ENCODE measurements around the gene ADAM8. TPM values are rescaled to one million over a fixed set of nuclear protein-coding genes. Genes with fewer than 3 reads are reported as not detected.

Gene ADAM8
- total RNA-seq, 1 donor from 2014 or later, result 3.6 TPM

DNA sequence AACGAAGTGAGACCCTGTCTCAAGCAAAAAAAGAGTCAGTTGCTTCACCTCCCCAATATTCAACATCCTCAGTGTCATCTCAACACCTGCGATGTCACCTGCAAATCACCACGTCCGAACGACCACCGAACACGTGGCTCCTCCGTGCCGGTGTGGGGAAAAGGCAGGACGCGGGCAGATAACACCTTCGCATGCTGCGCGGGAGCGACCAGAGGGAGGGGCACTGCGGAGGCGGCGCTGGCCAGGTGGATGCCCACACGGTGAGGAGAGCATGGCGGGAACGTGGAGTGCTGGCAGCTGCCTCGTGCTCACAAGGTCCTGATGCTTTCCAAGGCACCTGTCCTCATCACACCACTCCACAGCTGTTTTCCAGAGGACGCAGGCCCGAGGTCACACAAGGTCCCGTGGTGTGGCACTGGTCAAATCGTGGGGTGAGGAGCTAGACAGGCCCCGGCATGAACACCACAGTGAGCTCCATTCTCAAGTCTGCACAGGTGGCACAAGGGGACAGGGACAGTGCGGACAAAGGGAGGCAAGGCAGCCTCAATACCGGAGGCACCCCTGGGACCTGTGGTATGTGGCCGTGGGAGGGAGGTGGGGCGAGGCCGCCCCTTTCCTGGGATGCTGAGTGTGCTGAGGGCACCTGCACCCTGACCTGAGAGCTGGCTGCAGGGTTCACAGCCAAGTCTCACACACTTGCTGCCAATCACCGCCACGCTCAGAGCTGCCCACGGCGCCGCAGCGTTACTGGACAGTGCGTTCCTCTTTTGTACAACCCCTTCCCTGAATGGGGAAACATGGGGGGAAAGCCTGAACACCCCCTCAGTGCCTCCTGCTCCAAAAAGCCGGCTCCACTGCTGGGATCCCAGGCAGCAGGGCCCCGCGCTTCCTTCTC is 19.0 kb upstream of the ADAM8 start:
- no peaks in the 10 kb centered on the region for H3K27me3 Mint-ChIP-seq (ENCODE audit: low read depth)
- no peaks in the 10 kb centered on the region for H3K4me1 Mint-ChIP-seq
- DNase-seq (ENCODE audit: low read depth, low spot score), result no peak
- no peak overlapping the region for H3K27ac Mint-ChIP-seq (ENCODE audit: unreplicated experiment)
- H3K4me3 Mint-ChIP-seq, result no peak overlapping the region
- no peaks in the 10 kb centered on the region for H3K9me3 Mint-ChIP-seq
- peaks cover 5% of the 10 kb centered on the region for H3K36me3 Mint-ChIP-seq (ENCODE audit: low read depth)
- TF ChIP-seq, protein P1, sequence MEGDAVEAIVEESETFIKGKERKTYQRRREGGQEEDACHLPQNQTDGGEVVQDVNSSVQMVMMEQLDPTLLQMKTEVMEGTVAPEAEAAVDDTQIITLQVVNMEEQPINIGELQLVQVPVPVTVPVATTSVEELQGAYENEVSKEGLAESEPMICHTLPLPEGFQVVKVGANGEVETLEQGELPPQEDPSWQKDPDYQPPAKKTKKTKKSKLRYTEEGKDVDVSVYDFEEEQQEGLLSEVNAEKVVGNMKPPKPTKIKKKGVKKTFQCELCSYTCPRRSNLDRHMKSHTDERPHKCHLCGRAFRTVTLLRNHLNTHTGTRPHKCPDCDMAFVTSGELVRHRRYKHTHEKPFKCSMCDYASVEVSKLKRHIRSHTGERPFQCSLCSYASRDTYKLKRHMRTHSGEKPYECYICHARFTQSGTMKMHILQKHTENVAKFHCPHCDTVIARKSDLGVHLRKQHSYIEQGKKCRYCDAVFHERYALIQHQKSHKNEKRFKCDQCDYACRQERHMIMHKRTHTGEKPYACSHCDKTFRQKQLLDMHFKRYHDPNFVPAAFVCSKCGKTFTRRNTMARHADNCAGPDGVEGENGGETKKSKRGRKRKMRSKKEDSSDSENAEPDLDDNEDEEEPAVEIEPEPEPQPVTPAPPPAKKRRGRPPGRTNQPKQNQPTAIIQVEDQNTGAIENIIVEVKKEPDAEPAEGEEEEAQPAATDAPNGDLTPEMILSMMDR (conservative IDR thresholded peaks at IDR 0.05), result no peak

DNA sequence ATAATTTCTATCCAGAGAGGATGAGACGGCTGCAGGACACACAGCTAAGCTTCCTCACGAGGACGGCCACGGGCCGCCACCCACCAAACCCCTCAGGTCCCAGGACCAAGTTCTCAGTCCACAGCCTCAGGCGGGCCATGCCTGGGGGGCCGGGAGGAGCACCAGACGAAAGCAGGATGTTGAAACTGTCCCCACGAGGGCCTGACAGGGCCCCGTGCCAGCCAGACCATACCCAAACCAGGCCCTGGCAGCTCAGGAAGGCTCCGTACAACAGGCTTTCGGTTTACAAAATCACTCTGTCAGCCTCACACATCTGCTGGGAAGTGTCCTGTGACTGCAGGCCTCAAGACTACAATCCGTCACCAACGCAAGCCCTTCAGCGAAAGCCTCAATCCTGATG is 17.5 kb upstream of the ADAM8 start:
- no peaks in the 10 kb centered on the region for H3K27me3 Mint-ChIP-seq (ENCODE audit: low read depth)
- no peak for DNase-seq (ENCODE audit: low read depth, low spot score)
- TF ChIP-seq, protein P1 (conservative IDR thresholded peaks at IDR 0.05), result no peak
- H3K4me1 Mint-ChIP-seq, result no peaks in the 10 kb centered on the region
- no peak overlapping the region for H3K27ac Mint-ChIP-seq (ENCODE audit: unreplicated experiment)
- H3K9me3 Mint-ChIP-seq, result no peaks in the 10 kb centered on the region
- no peak overlapping the region for H3K4me3 Mint-ChIP-seq
- peaks cover 2% of the 10 kb centered on the region for H3K36me3 Mint-ChIP-seq (ENCODE audit: low read depth)

DNA sequence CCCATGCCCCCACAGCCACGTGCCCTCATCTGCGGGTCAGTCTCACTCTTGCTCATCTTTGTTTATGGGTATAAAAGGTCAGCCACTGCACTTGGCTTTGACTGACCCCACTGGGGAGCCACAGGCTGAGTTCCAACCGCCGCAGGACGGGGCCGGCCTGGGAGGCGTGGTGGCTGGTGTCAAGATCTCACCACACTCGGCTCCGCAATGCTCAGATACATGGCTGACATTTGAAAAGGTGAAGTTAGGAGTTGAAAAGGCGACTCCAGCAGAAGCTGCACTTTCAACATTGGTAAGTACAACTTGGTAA is 17.1 kb upstream of the ADAM8 start:
- Mint-ChIP-seq H3K27me3 (ENCODE audit: low read depth) (no peaks in the 10 kb centered on the region), H3K36me3 (ENCODE audit: low read depth) (peaks cover 4% of the 10 kb centered on the region), H3K27ac (ENCODE audit: unreplicated experiment) (no peak overlapping the region), H3K9me3 (no peaks in the 10 kb centered on the region), H3K4me1 (no peaks in the 10 kb centered on the region), H3K4me3 (no peak overlapping the region)
- DNase-seq (ENCODE audit: low read depth, low spot score), result no peak
- TF ChIP-seq, protein P1 (conservative IDR thresholded peaks at IDR 0.05), result no peak

DNA sequence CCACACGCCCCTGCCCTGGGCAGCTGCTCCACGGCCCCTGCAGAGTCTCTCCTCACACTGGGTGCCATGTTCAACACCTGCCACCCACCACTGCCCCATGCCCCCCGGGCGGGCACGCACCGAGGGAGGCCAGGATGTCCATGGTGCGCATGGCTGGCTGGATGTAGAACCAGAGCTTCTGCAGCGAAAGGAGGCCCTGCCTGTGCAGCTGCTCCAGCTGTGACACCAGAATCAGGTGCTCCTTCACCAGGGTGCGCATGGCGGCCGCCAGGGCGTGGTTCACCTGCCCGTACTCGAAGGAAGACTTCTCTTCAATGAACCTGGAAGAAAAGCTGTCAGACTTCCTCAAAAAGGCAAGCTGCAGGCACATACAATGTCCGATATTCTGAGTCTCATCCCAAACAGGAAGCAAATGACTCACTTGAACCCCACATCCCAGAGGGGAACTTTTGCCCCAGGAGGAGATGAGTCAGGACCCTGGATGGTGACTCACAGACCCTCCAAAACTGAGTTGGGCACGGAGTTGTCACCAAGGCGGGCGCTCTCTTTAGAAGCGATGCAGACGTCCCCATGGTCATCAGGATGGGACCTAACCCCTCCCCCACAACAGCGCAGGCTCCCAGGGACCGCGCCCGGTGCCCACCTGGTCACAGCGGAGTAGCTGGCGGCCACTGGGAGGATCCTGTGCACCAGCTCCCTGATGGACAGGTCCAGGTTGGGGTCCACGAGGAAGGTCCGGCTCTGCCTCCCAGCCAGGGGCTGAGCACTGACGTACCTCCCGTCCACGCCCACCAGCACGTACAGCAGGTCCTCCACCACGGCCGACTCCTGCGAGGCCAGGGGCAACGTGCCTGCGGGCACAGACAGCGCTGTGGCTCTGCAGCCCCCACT is 16.5 kb upstream of the ADAM8 start:
- TF ChIP-seq, protein P1 (conservative IDR thresholded peaks at IDR 0.05), result no peak
- Mint-ChIP-seq H3K27me3 (ENCODE audit: low read depth) (no peaks in the 10 kb centered on the region), H3K4me3 (no peak overlapping the region), H3K9me3 (no peaks in the 10 kb centered on the region), H3K27ac (ENCODE audit: unreplicated experiment) (no peak overlapping the region), H3K36me3 (ENCODE audit: low read depth) (peaks cover 4% of the 10 kb centered on the region), H3K4me1 (no peaks in the 10 kb centered on the region)
- DNase-seq (ENCODE audit: low read depth, low spot score), result no peak

DNA sequence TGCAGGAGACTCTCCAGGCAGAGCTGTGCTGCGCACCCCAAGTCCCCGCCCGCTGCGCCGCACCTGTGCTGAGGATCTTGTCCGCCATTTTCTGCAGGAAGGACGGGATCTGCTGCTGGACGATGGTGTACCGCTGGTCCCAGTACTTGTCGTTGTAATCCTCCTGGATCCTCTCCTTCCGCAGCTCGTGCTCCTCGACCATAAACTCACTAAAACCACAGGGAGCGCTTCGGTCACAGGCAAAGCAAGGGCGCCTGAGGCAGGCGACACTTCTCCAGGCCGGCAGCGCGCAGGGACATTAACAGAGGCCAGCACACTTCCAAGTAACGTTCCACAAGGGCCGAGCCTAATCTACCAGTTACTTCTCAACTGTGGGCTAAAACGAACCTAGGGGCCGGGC is 13.1 kb upstream of the ADAM8 start:
- H3K27ac Mint-ChIP-seq (ENCODE audit: unreplicated experiment), result no peak overlapping the region
- peaks cover 7% of the 10 kb centered on the region for H3K36me3 Mint-ChIP-seq (ENCODE audit: low read depth)
- H3K4me1 Mint-ChIP-seq, result no peaks in the 10 kb centered on the region
- DNase-seq (ENCODE audit: low read depth, low spot score), result no peak
- no peaks in the 10 kb centered on the region for H3K9me3 Mint-ChIP-seq
- TF ChIP-seq, protein P1 (conservative IDR thresholded peaks at IDR 0.05), result no peak
- no peaks in the 10 kb centered on the region for H3K27me3 Mint-ChIP-seq (ENCODE audit: low read depth)
- no peak overlapping the region for H3K4me3 Mint-ChIP-seq
